Hepatocyte (in vitro differentiated cells): Measurements from ENCODE around the gene PRKD3. TPM values are rescaled to one million over a fixed set of nuclear protein-coding genes. Genes with fewer than 3 reads are reported as not detected.
A peak's percentile ranks its signal among the peaks of the same experiment; 100 is the strongest.

ENCODE experiments used
- DNase-seq: peaks from one replicate; pipeline ENCODE4 v3.0.0-alpha.2; 2016; ENCODE audit warnings: low spot score
- H2AFZ ChIP-seq: fragments of 200-600 bp; sonication (generic); 2 replicates; pipeline ENCODE4 v1.6.0; 2016; ENCODE audit warnings: antibody characterized with exemption, mild to moderate bottlenecking
- H3K27ac ChIP-seq: fragments of 200-600 bp; sonication (generic); 2 replicates; pipeline ENCODE4 v1.5.1; 2016; ENCODE audit warnings: mild to moderate bottlenecking
- H3K27me3 ChIP-seq: fragments of 200-600 bp; sonication (generic); 2 replicates; pipeline ENCODE4 v1.6.1; 2016
- H3K36me3 ChIP-seq: fragments of 200-600 bp; sonication (generic); replicated peaks from 2 replicates; pipeline ENCODE4 v1.5.1; 2016; ENCODE audit warnings: low read depth; ENCODE audit not compliant: insufficient read depth
- H3K4me1 ChIP-seq: fragments of 200-600 bp; sonication (generic); 2 replicates; pipeline ENCODE4 v1.5.1; 2016; ENCODE audit warnings: mild to moderate bottlenecking, moderate library complexity; ENCODE audit not compliant: insufficient read depth
- H3K4me2 ChIP-seq: fragments of 200-600 bp; sonication (generic); 2 replicates; pipeline ENCODE4 v1.6.0; 2016
- H3K4me3 ChIP-seq: fragments of 200-600 bp; sonication (generic); 2 replicates; pipeline ENCODE4 v1.5.1; 2016; ENCODE audit warnings: mild to moderate bottlenecking
- H3K79me2 ChIP-seq: fragments of 200-600 bp; sonication (generic); 2 replicates; pipeline ENCODE4 v1.6.0; 2017; ENCODE audit warnings: mild to moderate bottlenecking
- H3K9me2 ChIP-seq: fragments of 200-600 bp; sonication (generic); replicated peaks from 2 replicates; pipeline ENCODE4 v1.6.0; 2017; ENCODE audit warnings: mild to moderate bottlenecking; ENCODE audit not compliant: insufficient read depth
- H3K9me3 ChIP-seq: fragments of 200-600 bp; sonication (generic); 2 replicates; pipeline ENCODE4 v1.5.1; 2016; ENCODE audit warnings: low read depth, mild to moderate bottlenecking
- H4K20me1 ChIP-seq: fragments of 200-600 bp; sonication (generic); 2 replicates; pipeline ENCODE4 v1.6.0; 2016; ENCODE audit warnings: mild to moderate bottlenecking; ENCODE audit not compliant: insufficient read depth, poor library complexity, severe bottlenecking
- EZH2 ChIP-seq: fragments of 200-600 bp; sonication (generic); IDR thresholded peaks from 2 replicates; pipeline ENCODE4 v1.6.1; 2016; ENCODE audit warnings: antibody characterized with exemption, mild to moderate bottlenecking, borderline replicate concordance
- EZH2phosphoT487 ChIP-seq: fragments of 200-600 bp; sonication (generic); IDR thresholded peaks from one replicate; pipeline ENCODE4 v1.6.1; 2018; ENCODE audit warnings: antibody characterized with exemption, mild to moderate bottlenecking, low read depth, moderate library complexity; ENCODE audit not compliant: unreplicated experiment, severe bottlenecking
- WGBS: methylation state at CpG from one replicate; pipeline ENCODE4 v1.1.6; 2016; ENCODE audit warnings: low lambda C conversion rate; ENCODE audit errors: missing lambda C conversion rate; 5-methylcytosine and 5-hydroxymethylcytosine counted together
- polyA plus RNA-seq: library from polyadenylated mRNA; unstranded; fragments of >200 nt; fragmentation: Nextera tagmentation; extraction: Ambion mirVana; gene quantifications from 2 replicates; pipeline ENCODE4 v1.2.1, GENCODE V29; 2016
- total RNA-seq: library from RNA; depleted of rRNA; stranded (reverse); fragments of >200 nt; gene quantifications from 2 replicates; pipeline ENCODE4 v1.2.3, GENCODE V29; 2014
- TF ChIP-seq, protein P1 (sequence below): fragments of 200-600 bp; sonication (generic); IDR thresholded peaks from 2 replicates; pipeline ENCODE4 v1.5.1; 2016; ENCODE audit warnings: antibody characterized with exemption, mild to moderate bottlenecking; ENCODE audit not compliant: poor library complexity

The PRKD3 gene
- total and polyA plus RNA-seq, 2 experiments from 2014 or later: 17.3 to 35.9 TPM

DNA sequence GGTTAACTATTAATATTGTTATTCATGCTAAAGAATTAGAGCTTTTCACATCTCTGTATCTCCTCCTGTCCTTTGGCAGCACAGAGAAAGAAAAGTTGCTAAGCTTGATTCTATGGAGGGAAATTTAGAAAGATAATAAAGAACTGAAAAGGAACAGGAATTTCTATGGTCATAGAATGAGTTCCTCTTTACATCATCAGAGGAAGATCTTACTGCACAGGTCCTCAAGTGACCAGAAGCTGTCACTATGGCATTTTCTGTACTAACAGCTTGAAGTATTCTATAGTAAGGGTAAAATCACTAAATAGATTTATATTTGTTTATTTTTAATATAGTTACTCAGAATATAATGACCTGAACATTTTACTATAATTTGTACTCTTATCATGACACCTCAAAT is 6.0 kb upstream of the PRKD3 start:
- Histone ChIP-seq H3K27ac (no peak overlapping the region), H3K27me3 (no peaks in the 10 kb centered on the region), H2AFZ (no peak overlapping the region), H3K9me3 (no peaks in the 10 kb centered on the region), H3K4me1 (no peaks in the 10 kb centered on the region), H3K9me2 (no peaks in the 10 kb centered on the region), H3K36me3 (no peaks in the 10 kb centered on the region), H3K4me3 (no peak overlapping the region), H3K79me2 (no peaks in the 10 kb centered on the region), H4K20me1 (no peaks in the 10 kb centered on the region), H3K4me2 (no peak overlapping the region)
- TF ChIP-seq EZH2phosphoT487: no peak
- TF ChIP-seq EZH2: no peak
- TF ChIP-seq, protein P1, sequence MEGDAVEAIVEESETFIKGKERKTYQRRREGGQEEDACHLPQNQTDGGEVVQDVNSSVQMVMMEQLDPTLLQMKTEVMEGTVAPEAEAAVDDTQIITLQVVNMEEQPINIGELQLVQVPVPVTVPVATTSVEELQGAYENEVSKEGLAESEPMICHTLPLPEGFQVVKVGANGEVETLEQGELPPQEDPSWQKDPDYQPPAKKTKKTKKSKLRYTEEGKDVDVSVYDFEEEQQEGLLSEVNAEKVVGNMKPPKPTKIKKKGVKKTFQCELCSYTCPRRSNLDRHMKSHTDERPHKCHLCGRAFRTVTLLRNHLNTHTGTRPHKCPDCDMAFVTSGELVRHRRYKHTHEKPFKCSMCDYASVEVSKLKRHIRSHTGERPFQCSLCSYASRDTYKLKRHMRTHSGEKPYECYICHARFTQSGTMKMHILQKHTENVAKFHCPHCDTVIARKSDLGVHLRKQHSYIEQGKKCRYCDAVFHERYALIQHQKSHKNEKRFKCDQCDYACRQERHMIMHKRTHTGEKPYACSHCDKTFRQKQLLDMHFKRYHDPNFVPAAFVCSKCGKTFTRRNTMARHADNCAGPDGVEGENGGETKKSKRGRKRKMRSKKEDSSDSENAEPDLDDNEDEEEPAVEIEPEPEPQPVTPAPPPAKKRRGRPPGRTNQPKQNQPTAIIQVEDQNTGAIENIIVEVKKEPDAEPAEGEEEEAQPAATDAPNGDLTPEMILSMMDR: no peak
- DNase-seq: no peak

DNA sequence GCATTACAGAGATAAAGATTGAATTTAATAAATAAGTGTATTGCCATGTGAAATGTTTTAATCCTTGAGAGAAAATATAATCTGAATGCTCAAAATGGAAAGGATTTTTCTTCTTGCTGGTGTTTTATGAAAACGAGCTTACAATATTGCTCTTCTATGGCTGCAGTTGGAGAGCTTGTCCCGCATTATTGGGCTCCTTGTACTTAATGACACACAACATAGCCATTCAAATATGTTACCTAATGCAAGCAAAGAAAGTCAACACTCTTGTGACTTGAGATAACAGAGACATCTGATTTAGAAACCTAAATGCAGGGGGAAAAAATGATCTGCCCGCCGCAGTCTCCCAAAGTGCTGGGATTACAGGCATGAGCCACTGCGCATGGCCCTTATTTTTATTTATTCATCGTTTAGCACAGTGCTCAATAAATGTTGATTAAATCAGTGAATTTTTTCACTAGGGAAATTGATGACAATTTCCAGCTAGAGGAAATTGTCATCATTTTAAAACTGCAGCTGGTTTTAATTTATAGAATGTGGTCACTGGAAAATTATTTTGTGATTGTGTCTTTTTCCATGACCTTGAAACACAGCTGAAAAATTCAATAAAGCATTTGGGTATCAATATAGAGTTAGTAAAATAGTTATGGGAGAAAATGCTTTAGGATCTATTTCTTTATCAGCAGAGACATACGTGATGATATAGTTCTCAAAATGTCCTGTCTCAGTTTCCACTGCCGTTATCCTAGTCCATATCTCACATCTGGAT is 2.4 kb upstream of the PRKD3 start:
- Histone ChIP-seq H3K36me3 (no peaks in the 10 kb centered on the region), H3K4me1 (peaks cover 5% of the 10 kb centered on the region), H2AFZ (peak overlapping the region; percentile 54), H4K20me1 (peaks cover 3% of the 10 kb centered on the region), H3K9me3 (no peaks in the 10 kb centered on the region), H3K27ac (peak overlapping the region; percentile 81), H3K27me3 (no peaks in the 10 kb centered on the region), H3K4me3 (peak overlapping the region; percentile 6), H3K4me2 (peak overlapping the region; percentile 84), H3K9me2 (no peaks in the 10 kb centered on the region), H3K79me2 (peaks cover 20% of the 10 kb centered on the region)
- WGBS: 47% methylated on average over 8 of the region's 8 CpGs
- no peak for DNase-seq
- TF ChIP-seq, protein P1: no peak
- TF ChIP-seq EZH2phosphoT487: no peak
- no peak for TF ChIP-seq EZH2

DNA sequence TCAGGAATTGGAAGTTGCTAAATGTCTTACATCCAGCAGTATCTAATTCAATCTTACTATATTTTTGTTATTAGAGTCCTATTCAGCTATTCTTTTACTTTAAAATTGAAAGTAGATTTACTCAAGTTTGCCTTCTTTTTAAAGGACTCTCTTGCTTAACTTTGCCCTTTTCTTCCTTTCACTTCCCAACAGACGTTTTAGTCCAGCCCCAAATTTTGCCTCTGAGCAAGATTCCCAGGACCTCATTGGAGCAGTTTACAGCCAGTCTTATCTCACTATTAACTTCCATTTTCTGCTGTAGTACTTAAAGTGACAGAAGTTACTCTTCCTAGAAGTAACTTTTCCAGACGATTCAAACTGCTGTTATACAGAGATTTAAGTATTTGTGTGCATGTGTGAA is 1.7 kb upstream of the PRKD3 start:
- Histone ChIP-seq H3K4me1 (peaks cover 7% of the 10 kb centered on the region), H3K79me2 (peaks cover 27% of the 10 kb centered on the region), H4K20me1 (peaks cover 9% of the 10 kb centered on the region), H2AFZ (peak overlapping the region; percentile 54), H3K9me2 (no peaks in the 10 kb centered on the region), H3K36me3 (no peaks in the 10 kb centered on the region), H3K4me3 (peak overlapping the region; percentile 6), H3K4me2 (peak overlapping the region; percentile 84), H3K9me3 (no peaks in the 10 kb centered on the region), H3K27me3 (no peaks in the 10 kb centered on the region), H3K27ac (peak overlapping the region; percentile 81)
- WGBS: 11% methylated on average over 2 of the region's 2 CpGs
- peak; percentile 63 for DNase-seq
- TF ChIP-seq, protein P1: no peak
- TF ChIP-seq EZH2phosphoT487 (no peak), EZH2 (no peak)
